Activated naive CD4-positive, alpha-beta T cell treated with anti-CD3 and anti-CD28 coated beads, Interleukin-2, amount 10 ng/mL, durations not matched to agents 7 days and 5 days (primary cell): ENCODE results near the gene VPS33B.

Experiments used
- CTCF ChIA-PET: fragments of 350-600 bp; sonication (Branson Sonifier 250); formaldehyde crosslinking; loops from one replicate; lab custom pipeline; 2021; ENCODE audit warnings: antibody characterized with exemption; lab: Charles Lee
- DNase-seq: peaks from one replicate; pipeline ENCODE4 v3.0.0-alpha.2; 2020
- H3K27ac Mint-ChIP-seq: one replicate; pipeline ENCODE4 v1.8.0; 2021; ENCODE audit warnings: mild to moderate bottlenecking, moderate library complexity, mixed read lengths
- H3K27me3 Mint-ChIP-seq: one replicate; pipeline ENCODE4 v1.8.0; 2021; ENCODE audit warnings: mild to moderate bottlenecking, mixed read lengths
- H3K36me3 Mint-ChIP-seq: one replicate; pipeline ENCODE4 v1.8.0; 2021; ENCODE audit warnings: mixed read lengths
- H3K4me1 Mint-ChIP-seq: one replicate; pipeline ENCODE4 v1.8.0; 2021; ENCODE audit warnings: mixed read lengths
- H3K4me3 Mint-ChIP-seq: one replicate; pipeline ENCODE4 v1.8.0; 2021; ENCODE audit warnings: mild to moderate bottlenecking, moderate library complexity, mixed read lengths
- H3K9me3 Mint-ChIP-seq: one replicate; pipeline ENCODE4 v1.8.0; 2021; ENCODE audit warnings: mixed read lengths

The VPS33B gene

DNA sequence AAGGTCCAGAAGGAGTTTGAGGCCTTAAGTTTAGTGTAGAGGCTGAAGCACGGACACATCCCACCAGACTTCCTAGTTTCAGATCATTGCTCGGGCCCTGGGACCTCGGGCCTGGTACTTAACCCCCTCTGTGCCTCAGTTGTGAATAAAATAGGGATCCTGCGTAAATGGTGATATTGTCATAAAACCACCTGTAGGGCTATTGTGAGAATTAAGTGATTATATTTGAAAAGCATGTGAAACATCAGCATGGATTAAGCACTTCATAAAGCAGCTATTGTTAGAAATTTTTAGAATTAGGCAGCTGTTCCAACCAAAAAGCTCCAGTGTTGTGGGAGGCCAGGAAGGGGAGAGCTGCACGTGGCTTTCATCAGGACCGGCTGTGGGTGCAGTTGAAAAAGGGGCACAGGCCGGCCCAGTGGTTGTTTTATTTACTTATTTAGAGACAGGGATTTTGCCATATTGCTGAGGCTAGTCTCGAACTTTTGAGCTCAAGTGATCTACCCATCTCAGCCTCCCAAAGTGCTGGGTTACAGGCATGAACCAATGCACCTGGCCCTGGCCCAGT lies 63.3 kb downstream of the VPS33B start:
- no peak overlapping the region for H3K27ac Mint-ChIP-seq
- no peaks in the 10 kb centered on the region for H3K9me3 Mint-ChIP-seq
- H3K36me3 Mint-ChIP-seq = peaks cover 42% of the 10 kb centered on the region
- H3K27me3 Mint-ChIP-seq = no peaks in the 10 kb centered on the region
- H3K4me1 Mint-ChIP-seq = peaks cover 20% of the 10 kb centered on the region
- DNase-seq = no peak
- CTCF ChIA-PET = interaction anchor here (2.5 to 5.5 kb wide), 3 partner anchors 9 to 90 kb away, joined by 9 to 44 read pairs (median 31); no protein-coding TSS in a partner anchor
- no peak overlapping the region for H3K4me3 Mint-ChIP-seq

DNA sequence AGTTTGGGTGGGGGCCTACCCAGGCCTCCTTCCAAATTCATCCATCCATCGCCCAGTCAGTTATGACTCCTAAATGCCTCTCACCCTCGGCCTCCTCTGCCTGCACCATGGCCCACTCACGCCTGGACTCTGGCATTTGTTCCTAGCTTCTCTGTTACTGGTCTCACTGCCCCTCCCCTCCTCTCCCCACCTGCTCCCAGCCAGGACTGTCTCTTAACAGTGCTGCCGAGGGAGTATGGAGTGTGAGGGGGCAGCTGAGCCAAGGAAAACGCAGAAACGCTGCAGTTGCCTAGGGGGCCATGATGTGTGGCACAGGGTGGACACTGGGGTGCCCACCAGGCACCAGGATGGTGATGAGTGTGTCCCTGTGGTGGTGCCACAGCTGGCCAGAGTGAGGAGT lies 64.6 kb downstream of the VPS33B start:
- Mint-ChIP-seq H3K36me3 (peaks cover 46% of the 10 kb centered on the region), H3K9me3 (no peaks in the 10 kb centered on the region), H3K27me3 (no peaks in the 10 kb centered on the region), H3K27ac (peak overlapping the region; percentile 67), H3K4me3 (peak overlapping the region; percentile 68), H3K4me1 (peaks cover 27% of the 10 kb centered on the region)
- DNase-seq = no peak
- CTCF ChIA-PET = interaction anchor here (0.7 to 6.9 kb wide), 12 partner anchors 10 to 320 kb away, joined by 3 to 77 read pairs (median 6); partner anchors contain the start of genes HDDC3, MAN2A2, UNC45A and VPS33B

DNA sequence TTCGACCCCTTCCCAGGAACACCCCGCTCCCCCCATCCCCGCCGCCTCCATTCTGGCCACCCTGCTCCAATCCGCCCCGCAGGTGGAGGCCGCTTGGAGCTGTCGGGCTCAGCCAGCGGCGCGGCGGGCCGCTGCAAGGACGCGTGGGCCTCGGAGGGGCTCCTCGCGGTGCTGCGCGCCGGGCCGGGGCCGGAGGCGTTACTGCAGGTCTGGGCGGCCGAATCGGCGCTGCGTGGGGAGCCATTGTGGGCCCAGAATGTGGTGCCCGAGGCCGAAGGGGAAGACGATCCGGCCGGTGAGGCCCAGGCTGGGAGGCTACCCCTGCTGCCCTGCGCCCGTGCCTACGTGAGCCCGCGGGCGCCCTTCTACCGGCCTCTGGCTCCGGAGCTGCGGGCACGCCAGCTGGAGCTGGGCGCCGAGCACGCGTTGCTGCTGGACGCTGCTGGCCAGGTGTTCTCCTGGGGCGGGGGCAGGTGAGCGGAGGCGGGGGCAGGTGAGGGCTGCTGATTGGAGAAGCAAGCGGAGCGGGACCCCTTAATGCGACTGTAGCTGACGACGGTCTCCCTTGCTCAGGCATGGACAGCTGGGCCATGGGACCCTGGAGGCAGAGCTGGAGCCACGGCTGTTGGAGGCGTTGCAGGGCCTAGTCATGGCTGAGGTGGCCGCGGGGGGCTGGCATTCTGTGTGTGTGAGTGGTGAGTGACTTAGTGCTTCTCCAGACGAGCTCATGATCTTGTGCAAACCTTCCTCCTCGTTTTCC lies 65.2 kb downstream of the VPS33B start:
- Mint-ChIP-seq H3K4me3 (peak overlapping the region; percentile 85), H3K36me3 (peaks cover 45% of the 10 kb centered on the region), H3K9me3 (no peaks in the 10 kb centered on the region), H3K27ac (peak overlapping the region; percentile 67), H3K4me1 (peaks cover 27% of the 10 kb centered on the region), H3K27me3 (no peaks in the 10 kb centered on the region)
- no peak for DNase-seq
- CTCF ChIA-PET = interaction anchor here (0.7 to 6.9 kb wide), 22 partner anchors 9 to 319 kb away, joined by 3 to 77 read pairs (median 6); partner anchors contain the start of genes HDDC3, MAN2A2, UNC45A and VPS33B

DNA sequence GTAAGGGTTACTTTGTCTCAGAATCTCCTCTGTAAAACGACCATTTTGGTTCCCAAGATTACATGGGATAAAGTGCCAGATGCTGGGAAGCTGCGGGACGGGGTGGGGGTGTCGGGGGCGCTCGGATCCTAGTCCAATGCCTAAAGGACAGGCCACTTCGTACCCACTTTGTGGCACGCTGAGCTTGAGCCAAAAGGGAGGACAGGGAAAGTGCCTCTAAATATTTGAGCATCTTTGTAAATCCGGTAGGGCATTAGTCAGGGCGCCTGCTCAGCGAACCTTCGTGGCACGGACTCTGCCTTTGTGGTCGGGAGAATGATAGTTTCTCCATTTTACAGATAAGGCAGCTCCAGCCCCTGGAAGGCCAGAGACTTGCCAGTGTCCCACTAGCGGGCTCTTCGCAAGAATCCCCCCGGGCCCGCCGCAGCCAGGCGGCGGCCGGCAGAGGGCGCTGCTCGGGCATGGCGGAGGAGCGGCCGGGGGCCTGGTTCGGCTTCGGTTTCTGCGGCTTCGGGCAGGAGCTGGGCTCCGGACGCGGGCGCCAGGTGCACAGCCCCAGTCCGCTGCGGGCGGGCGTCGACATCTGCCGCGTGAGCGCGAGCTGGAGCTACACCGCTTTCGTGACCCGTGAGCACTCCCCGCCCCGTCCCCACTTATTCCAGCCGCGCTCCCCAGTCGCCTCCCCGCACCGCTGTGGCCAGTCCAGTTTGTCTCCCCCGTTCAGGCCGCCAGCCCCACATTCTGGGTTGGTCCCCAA lies 65.9 kb downstream of the VPS33B start:
- Mint-ChIP-seq H3K9me3 (no peaks in the 10 kb centered on the region), H3K4me1 (peaks cover 27% of the 10 kb centered on the region), H3K27me3 (no peaks in the 10 kb centered on the region), H3K4me3 (peak overlapping the region; percentile 85), H3K36me3 (peaks cover 45% of the 10 kb centered on the region), H3K27ac (peak overlapping the region; percentile 96)
- DNase-seq = peak; percentile 79
- CTCF ChIA-PET = interaction anchor here (0.5 to 6.9 kb wide), 23 partner anchors 10 to 315 kb away, joined by 3 to 77 read pairs (median 5); partner anchors contain the start of genes HDDC3, UNC45A and VPS33B

DNA sequence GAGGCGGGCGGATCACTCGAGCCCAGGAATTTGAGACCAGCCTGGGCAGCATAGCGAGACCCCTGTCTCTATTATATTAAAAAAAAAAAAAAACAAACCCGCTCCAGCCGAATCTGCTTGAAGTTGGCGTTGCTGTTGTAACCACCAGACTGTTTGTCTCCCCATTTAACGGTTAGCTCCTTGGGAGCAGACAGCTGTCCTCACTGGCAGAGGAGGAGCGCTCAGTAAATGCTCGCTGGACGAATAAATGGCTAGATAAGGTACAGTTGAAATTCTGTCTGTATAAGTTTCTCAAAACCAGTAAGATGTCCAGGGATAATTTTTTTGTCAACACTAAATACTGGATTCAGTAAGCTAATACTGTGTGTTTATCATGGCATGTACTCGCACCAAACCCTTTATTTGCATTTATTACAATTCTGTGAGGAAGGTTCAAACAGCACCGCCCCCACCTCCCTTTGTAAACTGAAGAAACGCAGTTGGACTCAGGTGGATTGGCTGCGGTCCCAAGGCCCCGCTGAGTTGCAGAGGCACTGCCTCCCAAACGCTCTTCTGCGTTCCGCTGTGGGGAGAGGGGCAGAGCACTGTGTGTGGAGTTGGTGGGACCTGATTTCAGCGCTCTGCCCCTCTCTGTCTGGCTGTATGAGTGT lies 66.6 kb downstream of the VPS33B start:
- H3K9me3 Mint-ChIP-seq = no peaks in the 10 kb centered on the region
- H3K27ac Mint-ChIP-seq = peak overlapping the region; percentile 96
- H3K27me3 Mint-ChIP-seq = no peaks in the 10 kb centered on the region
- H3K4me3 Mint-ChIP-seq = peak overlapping the region; percentile 85
- peaks cover 41% of the 10 kb centered on the region for H3K36me3 Mint-ChIP-seq
- CTCF ChIA-PET = interaction anchor here (0.5 to 6.9 kb wide), 20 partner anchors 11 to 316 kb away, joined by 3 to 77 read pairs (median 6); partner anchors contain the start of genes HDDC3, UNC45A and VPS33B
- peaks cover 27% of the 10 kb centered on the region for H3K4me1 Mint-ChIP-seq
- DNase-seq = no peak

DNA sequence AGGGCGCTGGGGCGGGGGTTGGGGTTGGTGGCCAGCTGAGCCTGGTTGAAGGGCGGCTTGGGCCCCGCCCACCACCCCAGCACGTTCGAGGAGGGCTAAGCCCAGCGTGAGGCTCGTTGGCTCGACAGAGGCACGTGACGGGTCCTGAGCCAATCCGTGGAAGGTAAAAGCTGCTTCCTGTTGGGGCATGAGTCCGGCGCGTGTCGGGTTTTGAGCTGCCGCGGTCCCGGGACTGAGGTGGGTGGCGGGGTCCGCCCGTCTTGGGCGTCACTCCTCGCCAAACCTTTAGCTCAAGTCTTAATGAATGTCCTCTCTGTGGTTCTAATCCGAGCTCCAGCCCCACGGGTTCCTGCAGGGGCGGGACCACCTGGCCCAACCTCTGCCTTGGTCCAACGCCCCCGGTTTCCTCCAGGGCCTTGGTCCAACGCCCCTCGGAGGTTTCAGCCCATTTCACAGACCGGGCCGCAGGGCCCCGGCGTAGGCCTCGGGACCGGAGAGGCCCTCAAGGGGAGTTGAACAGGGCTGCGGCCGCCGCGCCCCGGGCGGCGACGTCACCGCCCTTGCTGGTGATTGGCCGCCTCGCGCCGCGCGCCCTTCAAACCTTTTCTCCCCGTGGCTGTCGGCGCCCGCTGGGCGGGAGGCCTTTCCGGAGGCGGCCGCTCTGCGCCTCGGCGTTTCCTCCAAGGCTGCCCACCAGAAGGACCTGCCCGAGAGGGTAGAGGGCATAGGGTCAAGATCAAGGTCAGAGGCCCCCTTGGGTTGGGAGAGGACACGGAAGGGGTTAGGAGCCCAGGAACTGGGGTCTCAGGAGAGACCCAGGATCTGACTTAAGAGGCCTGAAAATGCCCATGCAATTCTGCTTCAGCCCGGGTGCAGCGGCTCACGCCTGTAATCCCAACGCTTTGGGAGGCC lies 67.4 kb downstream of the VPS33B start, which contains the start of gene RCCD1:
RCCD1 (plus strand) TSS at position 173 of the 912 bp plus-strand sequence. CDS start 1,851 bp downstream, outside the sequence.
- Mint-ChIP-seq H3K9me3 (no peaks in the 10 kb centered on the region), H3K27ac (peak within 1 kb of the TSS; percentile 96), H3K27me3 (no peaks in the 10 kb centered on the region), H3K4me3 (peak within 1 kb of the TSS; percentile 85), H3K36me3 (peaks cover 38% of the 10 kb centered on the region), H3K4me1 (peaks cover 27% of the 10 kb centered on the region)
- DNase-seq = peak; percentile 96
- CTCF ChIA-PET = interaction anchor here (0.6 to 6.9 kb wide), 10 partner anchors 11 to 1863 kb away, joined by 3 to 77 read pairs (median 7); partner anchors contain the start of genes HDDC3 and UNC45A

DNA sequence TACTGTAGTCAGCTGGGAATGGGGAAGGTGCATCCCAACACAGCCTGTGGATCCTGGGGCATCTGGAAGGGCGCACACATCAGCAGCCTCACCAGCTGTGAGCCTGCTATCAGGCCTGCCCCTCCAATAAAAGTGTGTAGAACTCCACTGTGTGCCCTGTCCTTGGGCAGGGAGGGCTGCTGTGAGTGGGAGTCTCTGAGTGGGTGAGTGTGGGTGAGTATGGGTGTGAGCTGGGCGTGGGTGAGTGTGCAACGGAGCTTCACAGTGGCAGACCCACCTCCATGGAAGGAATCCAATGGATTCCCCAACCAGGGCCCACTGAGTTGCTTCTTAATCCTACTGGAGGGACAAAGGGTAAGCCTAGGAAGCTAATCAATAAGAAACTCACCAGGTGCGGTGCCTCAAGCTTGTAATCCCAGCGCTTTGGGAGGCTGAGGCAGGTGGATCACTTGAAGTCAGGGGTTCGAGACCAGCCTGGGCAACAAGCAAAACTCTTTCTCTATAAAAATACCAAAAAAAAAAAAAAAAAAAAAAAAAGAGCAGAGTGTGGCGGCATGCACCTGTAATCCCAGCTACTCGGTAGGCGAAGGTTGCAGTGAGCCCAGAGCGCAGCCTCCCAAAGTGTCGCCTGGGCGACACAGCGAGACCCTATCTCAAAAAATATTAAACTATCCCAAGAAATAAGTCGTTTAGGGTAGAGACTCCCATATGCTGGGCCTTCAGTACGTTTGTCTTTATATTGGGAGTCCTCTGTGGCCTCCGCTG lies 68.3 kb downstream of the VPS33B start:
- CTCF ChIA-PET = interaction anchor here (5.5 to 6.9 kb wide), 2 partner anchors 20 to 95 kb away, joined by 44 to 77 read pairs; partner anchors contain the start of genes HDDC3 and UNC45A
- peak overlapping the region; percentile 85 for H3K4me3 Mint-ChIP-seq
- H3K36me3 Mint-ChIP-seq = peaks cover 34% of the 10 kb centered on the region
- H3K27ac Mint-ChIP-seq = peak overlapping the region; percentile 96
- H3K27me3 Mint-ChIP-seq = no peaks in the 10 kb centered on the region
- DNase-seq = no peak
- H3K4me1 Mint-ChIP-seq = peaks cover 27% of the 10 kb centered on the region
- no peaks in the 10 kb centered on the region for H3K9me3 Mint-ChIP-seq

DNA sequence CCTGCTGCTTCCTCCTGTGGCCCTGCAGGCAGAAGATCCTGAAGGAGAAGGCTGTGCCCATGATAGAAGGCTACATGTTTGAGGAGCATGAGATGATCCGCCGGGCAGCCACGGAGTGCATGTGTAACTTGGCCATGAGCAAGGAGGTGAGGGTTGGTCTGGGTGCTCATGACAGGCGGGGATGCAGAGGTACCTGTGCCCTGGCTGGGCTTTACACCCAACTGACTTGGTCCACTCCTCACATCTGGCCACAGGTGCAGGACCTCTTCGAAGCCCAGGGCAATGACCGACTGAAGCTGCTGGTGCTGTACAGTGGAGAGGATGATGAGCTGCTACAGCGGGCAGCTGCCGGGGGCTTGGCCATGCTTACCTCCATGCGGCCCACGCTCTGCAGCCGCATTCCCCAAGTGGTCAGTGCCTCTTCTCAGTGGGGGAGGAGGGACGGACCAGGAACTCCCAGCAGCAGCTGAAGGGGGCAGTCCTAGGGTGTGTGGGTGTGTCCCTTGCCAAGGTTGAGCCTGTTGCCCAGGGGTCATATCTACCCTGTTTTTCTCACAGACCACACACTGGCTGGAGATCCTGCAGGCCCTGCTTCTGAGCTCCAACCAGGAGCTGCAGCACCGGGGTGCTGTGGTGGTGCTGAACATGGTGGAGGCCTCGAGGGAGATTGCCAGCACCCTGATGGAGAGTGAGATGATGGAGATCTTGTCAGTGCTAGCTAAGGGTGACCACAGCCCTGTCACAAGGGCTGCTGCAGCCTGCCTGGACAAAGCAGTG lies 69.3 kb downstream of the VPS33B start:
- no peaks in the 10 kb centered on the region for H3K9me3 Mint-ChIP-seq
- no peak overlapping the region for H3K4me3 Mint-ChIP-seq
- H3K27me3 Mint-ChIP-seq = no peaks in the 10 kb centered on the region
- DNase-seq = no peak
- CTCF ChIA-PET = interaction anchor here (6.9 kb wide), 1 partner anchor 19 kb away, joined by 77 read pairs; the partner anchor contains the start of genes HDDC3 and UNC45A
- H3K27ac Mint-ChIP-seq = peak overlapping the region; percentile 29
- H3K36me3 Mint-ChIP-seq = peaks cover 41% of the 10 kb centered on the region
- peaks cover 27% of the 10 kb centered on the region for H3K4me1 Mint-ChIP-seq

DNA sequence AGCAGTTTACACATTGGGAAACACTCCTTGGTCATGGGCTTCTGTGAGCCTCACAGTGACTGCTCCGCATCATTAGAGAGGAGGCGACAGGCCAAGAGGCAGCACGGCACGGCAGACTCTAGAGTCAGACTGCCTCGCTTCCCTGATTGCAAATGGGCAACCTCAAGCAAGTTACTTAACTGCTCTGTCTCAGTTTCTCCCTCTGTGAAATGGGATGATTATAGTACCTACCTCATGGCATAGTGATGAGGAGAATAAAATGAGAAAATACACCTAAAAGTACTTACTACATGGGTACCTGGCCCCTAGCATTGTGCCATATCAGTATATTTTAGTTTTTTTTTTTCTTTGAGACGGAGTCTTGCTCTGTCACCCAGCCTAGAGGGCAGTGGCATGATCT lies 71.7 kb downstream of the VPS33B start:
- H3K4me3 Mint-ChIP-seq = no peak overlapping the region
- peaks cover 12% of the 10 kb centered on the region for H3K4me1 Mint-ChIP-seq
- no peaks in the 10 kb centered on the region for H3K9me3 Mint-ChIP-seq
- peaks cover 50% of the 10 kb centered on the region for H3K36me3 Mint-ChIP-seq
- H3K27ac Mint-ChIP-seq = no peak overlapping the region
- H3K27me3 Mint-ChIP-seq = no peaks in the 10 kb centered on the region
- DNase-seq = no peak
- CTCF ChIA-PET = no interaction called here

DNA sequence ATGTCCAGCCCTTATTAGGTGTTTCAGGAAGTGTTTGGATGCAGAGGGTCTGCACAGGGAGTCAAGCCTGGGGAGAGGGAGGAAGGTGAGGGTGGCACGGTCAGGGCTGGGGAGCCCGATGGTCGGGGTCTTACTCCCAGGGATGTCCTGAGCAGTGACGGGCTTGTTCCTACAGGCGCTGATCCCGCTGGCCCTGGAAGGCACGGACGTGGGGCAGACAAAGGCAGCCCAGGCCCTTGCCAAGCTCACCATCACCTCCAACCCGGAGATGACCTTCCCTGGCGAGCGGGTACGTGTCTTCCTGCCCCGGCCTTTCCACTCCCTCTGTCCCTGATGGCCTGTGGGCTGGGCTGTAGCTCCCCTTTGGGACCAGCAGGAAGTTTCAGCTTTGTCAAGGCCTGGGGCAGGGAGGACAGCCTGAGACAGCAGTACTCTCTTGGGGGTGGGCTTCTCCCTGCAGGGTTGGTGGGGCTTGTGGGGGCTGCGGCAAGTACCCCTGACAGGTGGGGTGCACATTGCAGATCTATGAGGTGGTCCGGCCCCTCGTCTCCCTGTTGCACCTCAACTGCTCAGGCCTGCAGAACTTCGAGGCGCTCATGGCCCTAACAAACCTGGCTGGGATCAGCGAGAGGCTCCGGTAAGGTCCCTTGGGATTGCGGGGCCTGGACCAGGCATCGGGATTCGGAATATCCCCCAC lies 72.3 kb downstream of the VPS33B start:
- Mint-ChIP-seq H3K4me3 (no peak overlapping the region), H3K36me3 (peaks cover 52% of the 10 kb centered on the region), H3K4me1 (peaks cover 11% of the 10 kb centered on the region), H3K27me3 (no peaks in the 10 kb centered on the region), H3K27ac (no peak overlapping the region), H3K9me3 (no peaks in the 10 kb centered on the region)
- CTCF ChIA-PET = interaction anchor here (3.2 kb wide), 1 partner anchor 15 kb away, joined by 16 read pairs; the partner anchor contains the start of gene UNC45A
- DNase-seq = no peak
